Mucosa of rectum (tissue), 2 donors: Measurements from ENCODE around the gene LAPTM5.

ENCODE experiments used
- H3K27ac ChIP-seq, 2 donors: one replicate each; pipeline ENCODE4 v1.7.0; 2013; ENCODE audit warnings: inconsistent platforms in 2 of 2, low read depth in 2 of 2, low read length in 2 of 2
- H3K27me3 ChIP-seq, 2 donors: one replicate each; pipeline ENCODE4 v1.7.0; 2013; ENCODE audit warnings: low read length in 2 of 2; ENCODE audit not compliant: control insufficient read depth in 2 of 2, insufficient read depth in 2 of 2
- H3K36me3 ChIP-seq, 2 donors: one replicate each; pipeline ENCODE4 v1.7.0; 2013; ENCODE audit warnings: low read length in 2 of 2; ENCODE audit not compliant: control insufficient read depth in 2 of 2, insufficient read depth in 2 of 2
- H3K4me1 ChIP-seq, 2 donors: one replicate each; pipeline ENCODE4 v1.7.0; 2013; ENCODE audit warnings: low read length in 2 of 2, mild to moderate bottlenecking in 1 of 2; ENCODE audit not compliant: control insufficient read depth in 2 of 2, insufficient read depth in 2 of 2
- H3K4me3 ChIP-seq, 2 donors: one replicate each; pipeline ENCODE4 v1.7.0; 2013; ENCODE audit warnings: low read length in 2 of 2
- H3K9ac ChIP-seq, 2 donors: one replicate each; pipeline ENCODE4 v1.7.0; 2013; ENCODE audit warnings: low read length in 2 of 2, low read depth in 1 of 2, mild to moderate bottlenecking in 1 of 2
- H3K9me3 ChIP-seq, 2 donors: one replicate each; pipeline ENCODE4 v1.7.0; 2013; ENCODE audit warnings: low read length in 2 of 2; ENCODE audit not compliant: control insufficient read depth in 2 of 2
- donor health status: healthy.
- donor health status: Normal muscosa, but diverticular disease.

Gene LAPTM5

DNA sequence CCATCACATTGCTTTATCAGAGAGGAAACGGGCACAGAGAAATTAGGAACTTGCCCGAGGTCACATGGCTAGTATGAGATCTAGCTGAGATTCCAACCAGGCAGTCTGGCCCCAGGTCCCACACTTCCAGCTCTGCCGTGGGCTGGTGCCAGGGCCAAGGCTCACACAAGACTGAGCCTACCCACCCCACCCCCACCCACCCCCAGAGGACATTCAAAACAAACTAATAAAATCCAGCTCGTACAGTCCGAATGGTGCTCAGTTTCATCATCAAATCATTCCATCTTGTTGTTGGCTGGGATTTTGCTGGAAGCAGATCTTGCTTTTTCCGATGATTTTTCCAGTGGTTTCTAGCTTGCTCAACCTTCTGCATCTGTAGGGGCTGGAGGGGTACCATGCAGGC is 62.1 kb downstream of the LAPTM5 start:
- no peaks in the 10 kb centered on the region for H3K9me3 ChIP-seq
- H3K27ac ChIP-seq: no peak overlapping the region
- no peaks in the 10 kb centered on the region for H3K27me3 ChIP-seq
- H3K4me3 ChIP-seq: no peak overlapping the region
- H3K36me3 ChIP-seq: no peaks in the 10 kb centered on the region
- H3K9ac ChIP-seq: no peak overlapping the region
- H3K4me1 ChIP-seq: peaks cover 0 to 2% of the 10 kb centered on the region in 2 donors

DNA sequence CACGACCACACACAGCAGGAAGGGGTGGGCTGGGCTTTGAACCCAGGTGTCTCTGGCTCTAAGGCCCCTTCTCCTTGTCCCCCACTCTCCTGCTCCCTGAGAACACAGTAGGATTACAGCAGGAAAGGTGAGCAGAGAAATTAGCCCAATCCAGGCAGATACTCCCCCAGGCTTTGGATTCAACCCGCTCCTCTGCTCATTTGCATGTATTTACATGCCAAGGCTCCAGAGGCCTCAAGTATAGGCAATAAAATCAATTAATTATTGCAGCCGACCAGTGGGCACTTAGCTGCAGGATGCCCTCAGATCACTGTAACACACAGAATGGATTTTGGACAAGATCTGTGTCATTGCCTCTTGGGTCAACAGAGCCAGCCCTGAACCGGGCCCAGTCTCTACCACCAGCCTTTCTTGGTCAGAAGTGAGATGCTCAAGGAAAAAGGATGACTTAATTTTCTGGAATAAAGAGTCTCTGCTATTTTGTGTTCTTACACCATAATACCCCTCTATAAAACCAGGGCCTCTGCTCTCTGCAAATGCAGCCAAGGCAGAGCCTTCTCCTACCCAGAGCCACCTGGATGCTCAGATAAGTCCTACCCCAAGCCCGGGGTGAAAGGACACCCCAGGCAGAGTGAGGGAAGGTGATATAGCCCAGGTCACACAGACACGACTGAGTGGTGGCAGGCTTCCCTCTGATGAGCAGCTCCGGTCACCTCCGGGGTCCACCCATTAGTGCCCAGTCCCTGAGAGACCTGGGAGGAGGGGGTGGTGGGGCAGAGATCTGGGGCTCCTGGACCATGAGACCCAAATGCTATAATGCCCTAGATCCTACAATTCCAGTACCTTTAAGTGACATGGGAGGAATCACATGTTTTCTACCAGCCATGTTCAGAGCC is 63.0 kb downstream of the LAPTM5 start:
- H3K9me3 ChIP-seq: no peaks in the 10 kb centered on the region
- no peaks in the 10 kb centered on the region for H3K27me3 ChIP-seq
- H3K36me3 ChIP-seq: no peaks in the 10 kb centered on the region
- H3K4me3 ChIP-seq: no peak overlapping the region
- H3K9ac ChIP-seq: no peak overlapping the region
- peaks cover 0 to 2% of the 10 kb centered on the region in 2 donors for H3K4me1 ChIP-seq
- no peak overlapping the region for H3K27ac ChIP-seq

DNA sequence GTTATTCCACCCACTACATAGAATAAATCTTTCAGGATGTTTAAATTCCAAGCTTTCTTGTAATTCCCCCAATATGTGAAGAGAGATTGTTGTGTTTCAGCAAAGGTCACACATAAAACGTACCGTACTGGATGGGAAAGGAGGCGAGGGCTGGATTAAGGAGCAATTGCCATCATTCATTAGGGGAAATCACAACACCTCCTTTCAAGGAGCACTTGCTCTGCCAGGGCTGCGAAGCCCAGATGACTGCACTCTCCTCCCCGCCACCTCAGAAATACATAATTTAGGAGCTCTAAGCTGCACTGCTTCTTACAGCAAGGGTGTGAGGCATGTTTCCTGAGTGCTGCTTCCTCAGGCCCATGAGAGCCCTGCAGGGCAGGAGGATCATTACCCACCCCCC is 63.8 kb downstream of the LAPTM5 start:
- Histone ChIP-seq H3K27me3 (no peaks in the 10 kb centered on the region), H3K4me1 (peaks cover 0 to 2% of the 10 kb centered on the region in 2 donors), H3K27ac (no peak overlapping the region), H3K36me3 (no peaks in the 10 kb centered on the region), H3K9ac (no peak overlapping the region), H3K4me3 (no peak overlapping the region), H3K9me3 (no peaks in the 10 kb centered on the region)

DNA sequence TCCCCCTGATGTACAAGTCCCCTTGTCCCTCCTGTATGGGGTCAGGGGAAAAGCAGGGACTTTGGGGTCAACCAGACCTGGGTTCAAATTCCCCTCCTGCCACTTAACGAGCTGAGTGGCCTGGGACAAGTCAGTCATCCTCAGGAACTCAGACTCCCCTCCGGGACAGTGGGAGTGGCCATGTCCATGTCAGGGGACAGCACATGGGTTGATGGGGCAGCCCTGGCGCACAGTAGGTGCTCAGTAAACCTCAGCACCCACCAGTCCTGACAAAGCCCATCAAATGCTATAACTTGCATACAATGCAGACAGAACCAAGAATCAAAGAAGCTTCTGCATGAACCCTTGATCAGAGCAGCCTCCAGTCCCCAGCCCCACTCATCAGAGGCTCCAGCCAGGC is 64.2 kb downstream of the LAPTM5 start:
- Histone ChIP-seq H3K9ac (no peak overlapping the region), H3K27me3 (no peaks in the 10 kb centered on the region), H3K27ac (no peak overlapping the region), H3K4me3 (no peak overlapping the region), H3K36me3 (no peaks in the 10 kb centered on the region), H3K9me3 (no peaks in the 10 kb centered on the region), H3K4me1 (peaks cover 0 to 2% of the 10 kb centered on the region in 2 donors)

DNA sequence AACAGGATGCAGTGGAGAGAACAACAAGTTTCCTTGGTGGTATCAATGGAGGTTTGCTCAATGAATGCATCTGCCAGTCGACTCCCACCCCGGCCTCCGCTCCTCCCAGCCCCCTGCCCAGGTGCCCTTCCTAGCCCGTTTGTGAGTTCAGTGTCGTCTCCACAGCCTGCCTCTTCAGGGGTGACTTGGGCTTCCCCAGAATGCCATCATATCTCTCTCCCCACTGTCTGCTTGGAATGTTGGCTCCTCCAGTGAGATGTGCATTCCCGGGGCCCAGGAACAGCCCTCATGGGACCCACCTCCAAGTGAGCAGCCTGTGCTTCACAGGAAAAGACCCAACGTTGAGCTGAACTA is 64.6 kb downstream of the LAPTM5 start:
- Histone ChIP-seq H3K9me3 (no peaks in the 10 kb centered on the region), H3K27me3 (no peaks in the 10 kb centered on the region), H3K36me3 (no peaks in the 10 kb centered on the region), H3K9ac (no peak overlapping the region), H3K4me1 (peaks cover 0 to 2% of the 10 kb centered on the region in 2 donors), H3K27ac (no peak overlapping the region), H3K4me3 (no peak overlapping the region)

DNA sequence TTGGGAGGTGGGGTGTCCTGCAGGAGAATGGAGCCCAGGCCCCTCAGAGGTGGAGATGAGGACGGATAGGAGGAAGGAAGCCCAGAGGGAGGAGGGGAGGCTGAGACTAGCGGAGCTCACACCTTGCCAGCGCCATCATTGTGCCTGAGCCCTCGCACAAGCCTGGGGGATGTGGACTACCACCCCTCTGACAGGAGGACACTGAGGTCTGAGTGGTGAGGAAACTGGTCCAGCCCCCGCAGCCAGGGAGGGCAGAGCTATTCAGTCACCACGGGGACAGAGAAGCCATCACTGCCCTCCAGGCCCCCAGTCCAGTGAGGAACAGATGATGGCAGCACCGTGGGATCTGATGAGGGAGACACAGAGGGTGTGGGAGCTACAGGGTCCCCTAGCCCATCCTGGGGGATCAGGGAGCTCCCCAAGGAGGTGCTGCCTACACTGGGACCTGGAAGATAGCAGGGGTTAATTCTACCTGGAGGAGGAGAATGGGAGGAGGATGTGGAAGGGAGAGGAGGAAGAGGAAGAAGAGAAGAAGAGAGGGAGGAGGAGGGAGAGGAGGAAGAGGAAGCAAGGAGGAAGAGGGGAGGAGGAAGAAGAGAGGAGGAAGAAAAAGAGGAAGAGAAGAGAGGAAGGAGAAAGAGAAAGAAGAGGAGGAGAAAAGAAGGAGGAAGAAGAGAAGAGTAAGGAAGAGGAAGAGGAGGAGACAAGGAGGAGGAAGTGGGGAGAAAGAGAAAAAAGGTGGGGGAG is 65.2 kb downstream of the LAPTM5 start:
- Histone ChIP-seq H3K27ac (no peak overlapping the region), H3K27me3 (peaks cover 0 to 2% of the 10 kb centered on the region in 2 donors), H3K4me3 (no peak overlapping the region), H3K9ac (no peak overlapping the region), H3K4me1 (peaks cover 0 to 2% of the 10 kb centered on the region in 2 donors), H3K9me3 (no peaks in the 10 kb centered on the region), H3K36me3 (no peaks in the 10 kb centered on the region)

DNA sequence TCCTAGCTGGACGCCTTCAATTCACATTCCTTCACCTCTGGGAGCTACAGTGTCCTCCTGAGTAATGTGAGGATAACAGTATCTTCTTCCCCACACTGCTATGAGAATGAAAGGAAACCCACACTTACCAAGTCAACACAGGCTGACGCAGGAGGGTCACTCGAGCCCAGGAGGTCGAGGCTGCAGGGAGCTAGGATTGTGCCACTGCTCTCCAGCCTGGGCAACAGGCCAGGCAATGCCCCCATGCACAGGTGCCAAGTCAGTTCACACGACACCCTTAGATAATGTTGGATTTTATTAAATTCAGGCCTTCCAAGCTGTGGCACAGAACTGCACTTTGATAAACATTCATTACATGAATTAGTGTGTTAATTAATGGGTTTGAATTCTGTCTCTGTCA is 66.1 kb downstream of the LAPTM5 start:
- Histone ChIP-seq H3K4me1 (peaks cover 0 to 2% of the 10 kb centered on the region in 2 donors), H3K36me3 (no peaks in the 10 kb centered on the region), H3K27ac (no peak overlapping the region), H3K27me3 (peaks cover 0 to 4% of the 10 kb centered on the region in 2 donors), H3K9me3 (no peaks in the 10 kb centered on the region), H3K4me3 (no peak overlapping the region), H3K9ac (no peak overlapping the region)

DNA sequence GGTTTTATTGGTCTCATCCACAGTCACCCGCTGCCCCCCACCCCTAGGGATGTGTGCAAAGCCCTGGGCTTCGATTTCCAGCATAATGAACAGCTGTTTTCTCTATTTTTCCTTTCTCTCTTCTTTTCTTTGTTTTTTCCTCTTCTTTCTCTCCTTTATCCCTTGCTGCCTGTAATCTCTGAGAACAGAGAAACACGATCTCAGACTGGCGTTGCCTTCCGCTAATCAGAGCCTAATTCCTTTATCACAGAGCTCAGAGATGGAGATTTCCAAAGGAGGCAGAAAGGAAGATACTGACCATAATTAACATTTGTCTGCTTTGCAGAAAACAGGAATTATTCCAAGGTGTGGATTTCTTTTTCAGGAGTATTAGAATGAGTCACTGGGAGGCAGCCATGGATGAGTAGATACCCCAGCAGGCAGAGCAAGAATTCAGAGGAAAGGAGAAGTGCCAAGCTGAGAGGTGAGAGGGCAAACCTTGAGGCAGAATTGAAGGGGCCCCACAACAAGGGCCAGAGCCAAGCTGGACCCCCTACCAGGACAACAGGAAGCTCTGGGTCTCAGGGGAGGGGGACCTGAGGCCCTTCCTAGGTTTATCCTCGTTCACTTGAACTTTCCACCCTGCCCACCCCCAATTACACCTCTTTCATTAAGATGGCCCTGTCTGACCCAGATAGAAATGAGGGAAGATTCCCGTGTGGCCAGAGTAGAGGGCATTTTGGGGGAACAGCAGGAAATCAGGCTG is 67.5 kb downstream of the LAPTM5 start:
- Histone ChIP-seq H3K27ac (no peak overlapping the region), H3K9me3 (no peaks in the 10 kb centered on the region), H3K4me1 (no peaks in the 10 kb centered on the region), H3K36me3 (no peaks in the 10 kb centered on the region), H3K4me3 (no peak overlapping the region), H3K9ac (no peak overlapping the region), H3K27me3 (peaks cover 4% of the 10 kb centered on the region in 2 donors)

DNA sequence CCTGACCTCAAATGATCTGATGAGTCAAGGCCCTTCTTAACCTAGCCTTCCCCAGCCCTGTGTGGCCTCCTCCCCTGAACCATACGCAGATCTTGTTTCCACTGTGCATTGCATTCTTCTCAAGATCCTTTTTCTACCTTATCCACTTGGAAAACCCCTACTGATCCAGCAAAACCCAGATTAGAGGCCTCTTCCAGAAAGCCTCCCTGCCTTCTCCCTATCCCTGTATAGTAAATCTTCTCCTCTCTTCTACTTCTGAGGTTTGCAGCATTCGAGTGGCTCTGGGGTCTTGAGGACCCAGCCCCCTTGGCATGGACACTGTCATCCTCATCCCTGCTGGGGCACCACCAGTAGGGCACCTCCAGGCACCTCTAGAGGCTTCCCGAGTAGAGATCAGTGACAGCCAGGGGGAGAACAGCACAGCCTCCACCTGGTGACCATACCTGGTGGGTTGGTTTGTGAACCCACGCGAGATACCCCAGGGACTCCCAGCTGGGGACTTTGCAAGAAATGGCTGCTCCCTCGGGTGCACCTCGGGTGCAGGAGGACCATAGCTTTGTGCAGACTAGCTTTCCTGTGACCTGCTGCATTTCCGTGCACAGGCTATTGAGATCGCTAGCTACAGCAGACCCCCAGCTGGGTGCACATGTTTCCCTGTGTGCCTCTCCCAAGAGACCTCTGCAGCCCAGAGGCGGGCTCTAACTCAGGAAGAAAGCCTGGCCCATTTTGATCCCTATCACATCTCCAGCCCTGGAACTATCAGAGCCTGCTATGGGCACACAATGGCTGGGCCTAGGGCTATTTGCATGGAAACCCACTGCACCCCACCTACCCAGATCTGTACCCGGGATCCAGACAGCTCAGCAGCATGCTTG is 68.4 kb downstream of the LAPTM5 start:
- Histone ChIP-seq H3K27me3 (peaks cover 11% of the 10 kb centered on the region in 2 donors), H3K27ac (no peak overlapping the region), H3K9ac (no peak overlapping the region), H3K36me3 (no peaks in the 10 kb centered on the region), H3K9me3 (no peaks in the 10 kb centered on the region), H3K4me3 (no peak overlapping the region), H3K4me1 (no peaks in the 10 kb centered on the region)
